Astrocyte (in vitro differentiated cells and primary cell): ENCODE measurements around the gene ZNF771. TPM values are rescaled to one million over a fixed set of nuclear protein-coding genes. Genes with fewer than 3 reads are reported as not detected.

Experiments used
- DNase-seq: peaks from one replicate; pipeline ENCODE4 v3.0.0-alpha.2; 2010; ENCODE audit warnings: low read depth
- FAIRE-seq: peaks from 2 replicates; lab custom pipeline; 2011; peaks lifted over from hg19 to GRCh38; lab: Jason Lieb, UNC
- H2AFZ ChIP-seq: 2 replicates; pipeline ENCODE4 v1.6.0; 2012; ENCODE audit warnings: low read depth, low read length, inconsistent platforms
- H3K27ac ChIP-seq: 2 replicates; pipeline ENCODE4 v1.5.1; 2011; ENCODE audit warnings: low read depth, low read length, inconsistent platforms
- H3K27me3 ChIP-seq: 2 replicates; pipeline ENCODE4 v1.6.0; 2011; ENCODE audit warnings: low read length, inconsistent platforms; ENCODE audit not compliant: insufficient read depth
- H3K36me3 ChIP-seq: 2 replicates; pipeline ENCODE4 v1.5.1; 2011; ENCODE audit warnings: low read length, inconsistent platforms; ENCODE audit not compliant: insufficient read depth
- H3K4me1 ChIP-seq: 2 replicates; pipeline ENCODE4 v1.5.1; 2011; ENCODE audit warnings: low read length, inconsistent platforms; ENCODE audit not compliant: insufficient read depth
- H3K4me2 ChIP-seq: 2 replicates; pipeline ENCODE4 v1.6.0; 2012; ENCODE audit warnings: low read length, inconsistent platforms
- H3K4me3 ChIP-seq: 2 replicates; pipeline ENCODE4 v1.5.1; 2011; ENCODE audit warnings: low read depth, mild to moderate bottlenecking, low read length, inconsistent platforms; ENCODE audit not compliant: insufficient read depth
- H3K79me2 ChIP-seq: 2 replicates; pipeline ENCODE4 v1.6.0; 2012; ENCODE audit warnings: mild to moderate bottlenecking, low read length, inconsistent platforms; ENCODE audit not compliant: insufficient read depth
- H3K9ac ChIP-seq: 2 replicates; pipeline ENCODE4 v1.6.0; 2012; ENCODE audit warnings: mild to moderate bottlenecking, low read length, inconsistent platforms
- H3K9me3 ChIP-seq: 2 replicates; pipeline ENCODE4 v1.5.1; 2012; ENCODE audit warnings: low read depth, mild to moderate bottlenecking, low read length, inconsistent platforms; ENCODE audit not compliant: insufficient read depth
- H4K20me1 ChIP-seq: 2 replicates; pipeline ENCODE4 v1.6.0; 2012; ENCODE audit warnings: low read length, inconsistent platforms; ENCODE audit not compliant: insufficient read depth
- H3K27ac Mint-ChIP-seq: one replicate; pipeline ENCODE4 v1.8.0; 2021; ENCODE audit warnings: mild to moderate bottlenecking, mixed read lengths; ENCODE audit not compliant: unreplicated experiment
- H3K27me3 Mint-ChIP-seq: one replicate; pipeline ENCODE4 v1.8.0; 2021; ENCODE audit warnings: low read depth, mixed read lengths; ENCODE audit not compliant: unreplicated experiment
- H3K36me3 Mint-ChIP-seq: one replicate; pipeline ENCODE4 v1.8.0; 2021; ENCODE audit warnings: low read depth, mixed read lengths; ENCODE audit not compliant: unreplicated experiment
- H3K4me1 Mint-ChIP-seq: one replicate; pipeline ENCODE4 v1.8.0; 2021; ENCODE audit warnings: low read depth, mixed read lengths; ENCODE audit not compliant: unreplicated experiment
- H3K4me3 Mint-ChIP-seq: one replicate; pipeline ENCODE4 v1.8.0; 2021; ENCODE audit warnings: mild to moderate bottlenecking, moderate library complexity, mixed read lengths; ENCODE audit not compliant: unreplicated experiment
- H3K9me3 Mint-ChIP-seq: one replicate; pipeline ENCODE4 v1.8.0; 2021; ENCODE audit warnings: mild to moderate bottlenecking, mixed read lengths; ENCODE audit not compliant: unreplicated experiment
- CTCF ChIP-seq: IDR thresholded peaks from 2 replicates; pipeline ENCODE4 v1.5.1; 2011; ENCODE audit warnings: low read depth, mild to moderate bottlenecking, inconsistent platforms, low read length, moderate library complexity; ENCODE audit not compliant: insufficient read depth
- EZH2 ChIP-seq: IDR thresholded peaks from 2 replicates; pipeline ENCODE4 v1.6.1; 2012; ENCODE audit warnings: mild to moderate bottlenecking, low read length, inconsistent platforms; ENCODE audit not compliant: insufficient read depth
- total RNA-seq: library from RNA; stranded (reverse); gene quantifications from 2 replicates; pipeline ENCODE4 v1.2.1, GENCODE V29; 2021

Gene ZNF771
- total RNA-seq, 1 donor from 2014 or later: 13.9 TPM

GRCh38 chr16:30456302-30456701 lies 48.9 kb downstream of the ZNF771 start:
- Histone ChIP-seq H3K4me1 (no peaks in the 10 kb centered on the region), H3K9ac (no peak overlapping the region), H3K4me2 (no peak overlapping the region), H3K36me3 (no peaks in the 10 kb centered on the region), H4K20me1 (no peaks in the 10 kb centered on the region), H3K79me2 (no peaks in the 10 kb centered on the region), H3K9me3 (no peaks in the 10 kb centered on the region), H3K27ac (no peak overlapping the region), H3K4me3 (no peak overlapping the region), H2AFZ (no peak overlapping the region), H3K27me3 (peaks cover 3% of the 10 kb centered on the region)
- DNase-seq (no peak), FAIRE-seq (no peak)
- Mint-ChIP-seq H3K9me3 (no peaks in the 10 kb centered on the region), H3K27me3 (peaks cover 23% of the 10 kb centered on the region), H3K27ac (no peak overlapping the region), H3K4me3 (no peak overlapping the region), H3K36me3 (no peaks in the 10 kb centered on the region), H3K4me1 (no peaks in the 10 kb centered on the region)
- TF ChIP-seq EZH2 (no peak), CTCF (no peak)

- DNase-seq (no peak), FAIRE-seq (no peak)
- Histone ChIP-seq H3K9me3 (no peaks in the 10 kb centered on the region), H3K4me3 (no peak overlapping the region), H3K9ac (no peak overlapping the region), H3K36me3 (no peaks in the 10 kb centered on the region), H3K79me2 (no peaks in the 10 kb centered on the region), H3K27me3 (peaks cover 3% of the 10 kb centered on the region), H3K27ac (no peak overlapping the region), H4K20me1 (no peaks in the 10 kb centered on the region), H2AFZ (no peak overlapping the region), H3K4me2 (no peak overlapping the region), H3K4me1 (no peaks in the 10 kb centered on the region)
- Mint-ChIP-seq H3K36me3 (no peaks in the 10 kb centered on the region), H3K4me3 (no peak overlapping the region), H3K27me3 (peaks cover 23% of the 10 kb centered on the region), H3K4me1 (no peaks in the 10 kb centered on the region), H3K27ac (no peak overlapping the region), H3K9me3 (no peaks in the 10 kb centered on the region)
- TF ChIP-seq CTCF (no peak), EZH2 (no peak)
These were observed 49.9 kb downstream of the ZNF771 start for GRCh38 chr16:30457256-30457655.

- Mint-ChIP-seq H3K4me1 (no peaks in the 10 kb centered on the region), H3K4me3 (no peak overlapping the region), H3K27me3 (peaks cover 23% of the 10 kb centered on the region), H3K27ac (no peak overlapping the region), H3K36me3 (no peaks in the 10 kb centered on the region), H3K9me3 (no peaks in the 10 kb centered on the region)
- no peak overlapping the region for H2AFZ ChIP-seq
- TF ChIP-seq CTCF (no peak), EZH2 (no peak)
- no peaks in the 10 kb centered on the region for H3K4me1 ChIP-seq
- no peaks in the 10 kb centered on the region for H3K9me3 ChIP-seq
- no peak overlapping the region for H3K4me2 ChIP-seq
- DNase-seq (no peak), FAIRE-seq (no peak)
- no peak overlapping the region for H3K9ac ChIP-seq
- no peaks in the 10 kb centered on the region for H3K36me3 ChIP-seq
- H4K20me1 ChIP-seq: no peaks in the 10 kb centered on the region
- H3K4me3 ChIP-seq: no peak overlapping the region
- H3K27ac ChIP-seq: no peak overlapping the region
- no peaks in the 10 kb centered on the region for H3K79me2 ChIP-seq
- peaks cover 3% of the 10 kb centered on the region for H3K27me3 ChIP-seq
These were observed 50.5 kb downstream of the ZNF771 start for GRCh38 chr16:30457743-30458560.
